Right hindlimb (tissue), 1 donor: ENCODE measurements around the gene ADM5.
A peak's percentile ranks its signal among the peaks of the same experiment; 100 is the strongest.

ENCODE experiments used
- DNase-seq: peaks from one replicate; pipeline ENCODE4 v3.0.0-alpha.2; 2018

The ADM5 gene

DNA sequence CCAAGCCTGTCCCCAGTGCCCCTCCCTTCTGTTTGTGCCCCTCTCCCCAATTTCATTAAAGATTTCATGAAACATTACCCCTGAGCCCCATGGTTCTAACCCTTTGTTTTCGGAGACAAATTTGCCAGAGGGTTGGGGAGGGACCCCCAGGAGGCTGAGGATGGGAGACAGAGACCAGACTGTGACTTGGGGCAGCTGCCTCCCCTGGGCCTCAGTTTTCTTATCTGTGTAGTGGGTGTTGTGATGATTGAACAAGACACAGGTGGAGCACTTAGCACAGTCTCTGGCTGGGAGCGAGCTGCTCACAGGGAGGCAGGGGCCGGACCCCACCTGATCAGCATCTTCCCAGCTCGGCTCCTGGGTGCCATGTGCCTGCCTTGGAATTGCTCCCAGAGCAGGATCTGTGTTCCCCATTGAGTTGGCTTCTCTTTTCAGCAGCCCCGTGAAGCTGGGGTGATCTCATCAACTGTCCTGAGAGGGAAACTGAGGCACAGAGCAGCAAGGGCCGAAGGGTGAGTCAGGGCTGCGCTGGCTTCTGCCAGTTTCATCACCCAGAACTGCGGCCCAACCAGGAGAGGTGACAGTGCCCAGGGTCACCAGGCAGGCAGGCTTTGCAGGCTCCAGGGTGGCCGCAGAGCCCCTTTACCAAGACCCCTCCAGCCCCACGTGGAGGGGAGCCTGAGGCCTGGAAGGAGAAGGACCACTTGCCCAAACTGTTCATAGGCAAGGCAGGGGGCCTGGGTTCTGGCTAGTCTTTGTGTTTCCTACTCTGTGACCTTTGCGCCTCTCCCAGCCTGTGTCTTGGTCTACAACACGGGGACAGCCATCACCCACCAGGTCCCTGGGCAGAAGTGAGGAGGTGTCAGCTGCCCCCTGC lies 30.6 kb upstream of the ADM5 start:
- DNase-seq = no peak

DNA sequence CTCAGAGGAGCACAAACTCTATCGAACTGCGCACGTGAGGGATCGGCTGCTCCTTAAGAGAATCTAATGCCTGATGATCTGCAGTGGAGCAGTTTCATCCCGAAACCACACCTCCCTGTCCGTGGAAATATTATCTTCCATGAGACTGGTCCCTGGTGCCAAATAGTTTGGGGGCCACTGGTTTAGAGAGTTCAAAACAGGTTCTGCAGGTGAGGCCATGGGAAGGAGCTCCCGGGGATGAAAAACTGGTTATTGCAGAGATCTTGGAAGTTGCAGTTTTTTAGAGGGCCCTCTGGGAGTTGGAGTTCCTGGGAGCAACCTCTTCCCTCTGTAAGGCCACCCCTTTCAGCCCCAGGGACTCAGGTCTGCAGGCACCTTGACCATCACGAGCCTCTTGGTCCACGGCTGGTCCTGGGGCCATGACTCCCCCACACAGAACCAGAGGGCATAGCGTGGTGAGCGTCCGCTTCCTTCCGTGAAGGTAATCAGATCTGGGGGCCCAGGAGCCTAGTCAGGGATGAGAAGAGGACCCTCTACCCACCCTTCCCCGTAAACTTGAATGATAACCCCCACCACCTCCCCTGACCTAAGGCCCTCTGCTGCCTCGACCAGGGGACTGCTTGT lies 28.9 kb upstream of the ADM5 start:
- DNase-seq = no peak

DNA sequence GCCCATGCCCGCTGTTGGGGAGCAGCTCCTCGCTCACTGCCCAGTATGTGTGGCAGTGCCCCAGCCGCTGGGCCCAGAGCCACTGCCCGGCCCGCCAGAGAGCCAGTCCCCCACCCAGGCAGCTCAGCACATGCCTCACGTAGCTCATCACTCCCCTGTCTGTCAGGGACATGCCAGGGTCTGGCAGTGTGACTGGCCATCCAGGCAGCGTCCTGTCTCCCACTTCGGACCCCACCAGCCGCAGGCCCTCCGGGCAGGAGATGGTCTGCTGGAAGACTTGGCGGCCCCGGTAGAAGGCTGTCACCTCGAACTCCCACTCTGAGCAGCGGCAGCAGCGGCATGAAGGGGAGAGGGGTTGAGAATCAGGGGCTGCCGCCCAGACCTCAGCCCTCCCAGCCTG lies 27.4 kb upstream of the ADM5 start:
- no peak for DNase-seq

DNA sequence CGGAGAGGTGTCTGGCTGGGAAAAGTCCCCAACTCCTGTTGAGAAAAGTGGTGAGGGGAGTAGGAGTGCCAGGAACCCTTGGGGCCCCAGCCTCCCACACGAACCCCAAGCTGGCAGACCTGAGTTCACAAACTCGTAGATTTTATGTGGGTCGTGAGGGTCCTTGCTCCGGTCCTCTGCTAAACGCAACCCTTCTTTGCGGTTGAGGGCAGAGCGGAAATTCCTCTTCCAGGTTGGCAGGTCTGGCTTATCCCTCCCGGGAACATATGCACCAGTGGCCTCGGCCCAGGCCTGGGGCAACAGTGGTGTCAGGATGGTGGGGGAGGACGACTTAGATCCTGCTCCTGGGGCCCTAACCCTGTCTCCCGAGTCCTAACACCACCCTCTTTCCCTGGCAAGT lies 26.2 kb upstream of the ADM5 start:
- no peak for DNase-seq

DNA sequence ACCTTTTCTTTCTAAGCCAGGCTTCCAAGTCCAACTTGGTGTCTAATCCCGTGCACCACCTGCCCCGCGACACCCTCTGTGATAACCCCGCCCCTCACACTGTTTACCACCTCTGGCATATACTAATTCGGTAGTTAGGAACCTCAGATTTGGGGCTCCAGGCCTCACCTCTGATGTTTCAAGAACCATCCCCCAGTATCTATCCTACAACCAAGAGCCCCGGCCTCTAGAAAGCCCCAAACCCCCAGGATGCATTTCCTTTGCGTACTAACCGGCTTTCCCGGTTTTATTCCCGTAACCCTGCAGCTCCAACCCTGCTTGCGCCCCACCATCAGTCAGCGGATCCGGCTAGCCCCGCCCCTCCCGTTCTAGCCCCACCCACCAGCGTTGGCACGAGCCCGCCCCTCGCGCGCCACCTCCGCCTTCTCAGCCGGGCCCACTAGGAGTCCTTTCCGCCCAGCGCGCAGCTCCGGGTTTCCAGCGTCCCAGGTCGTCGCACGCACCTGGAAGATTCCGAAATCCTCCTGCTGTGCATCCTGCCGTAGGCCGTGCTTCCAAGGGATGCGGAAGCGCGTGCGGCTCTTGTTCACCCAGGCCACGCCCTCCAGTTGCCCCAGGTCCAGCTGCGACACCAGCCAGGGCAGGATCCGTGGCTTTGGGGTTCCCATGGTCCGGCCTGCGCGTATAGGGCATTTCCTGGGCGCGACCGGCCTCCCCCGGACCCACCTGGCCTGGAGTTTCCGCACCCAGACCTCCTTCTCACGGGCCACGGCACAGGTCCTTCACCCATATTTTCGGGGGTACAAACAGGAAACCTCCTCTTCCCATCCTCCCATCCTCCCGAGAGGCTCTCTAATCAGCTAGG lies 25.0 kb upstream of the ADM5 start:
- peak; percentile 90 for DNase-seq

DNA sequence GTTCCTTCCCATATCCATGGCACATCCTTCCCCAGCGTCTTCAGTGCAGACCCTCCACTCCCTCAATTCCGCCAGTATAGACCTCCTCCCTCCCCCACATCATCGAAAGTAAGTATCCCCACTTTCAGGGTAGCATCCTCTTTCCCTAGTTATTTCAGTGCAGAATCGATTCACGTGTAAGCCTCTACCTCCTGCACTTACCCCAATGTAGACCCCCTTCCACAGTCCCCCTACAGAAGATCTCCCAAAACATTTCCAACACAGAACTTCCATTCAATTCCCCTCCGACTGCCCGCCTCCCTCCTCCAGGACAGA lies 24.4 kb upstream of the ADM5 start:
- no peak for DNase-seq

DNA sequence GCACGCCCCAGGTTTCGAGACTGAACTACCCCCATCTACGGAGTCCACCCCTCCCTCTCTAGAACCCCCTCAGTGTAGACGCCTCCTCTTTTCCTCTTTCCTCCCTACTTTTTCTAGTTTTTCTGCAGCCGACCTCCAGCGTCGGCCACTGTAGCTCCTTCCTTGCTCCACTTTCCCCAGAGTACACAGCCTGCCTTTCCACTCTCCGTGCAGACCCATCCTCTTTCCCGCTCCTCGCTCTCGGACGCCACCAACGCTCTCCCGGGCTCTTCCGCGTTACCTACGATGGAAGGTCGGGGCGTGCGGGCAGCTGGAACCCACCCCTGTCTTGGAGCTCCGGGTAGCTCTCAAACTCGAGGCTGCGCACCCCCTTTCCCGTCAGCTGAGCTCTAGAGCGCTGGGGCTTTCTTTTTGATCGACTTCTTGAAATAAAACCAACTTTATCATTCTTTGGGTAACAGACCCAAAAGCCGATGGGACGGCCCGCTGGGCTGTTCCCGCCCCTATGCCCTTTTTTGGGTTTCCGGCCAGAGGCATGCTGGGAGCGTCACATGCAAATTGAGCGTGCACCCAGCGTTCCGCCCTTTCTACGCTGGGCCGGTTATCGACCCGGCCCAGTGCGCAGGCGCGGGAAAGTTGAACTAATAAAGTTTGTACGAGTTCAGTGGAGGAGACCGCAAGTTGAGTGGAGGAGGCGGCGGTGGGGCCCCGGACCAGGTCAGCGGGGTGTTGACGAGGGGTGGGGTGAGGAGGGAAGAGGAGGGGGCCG lies 23.9 kb upstream of the ADM5 start, which contains the start of the genes BCL2L12 and IRF3:
Gene BCL2L12, plus strand, starts transcription at position 583 of the 769 bp plus-strand sequence. CDS start 760 bp downstream, outside the sequence.
Gene IRF3, minus strand, starts transcription at position 507 of the 769 bp plus-strand sequence. CDS start 1,019 bp downstream, outside the sequence.
- peak; percentile 98 for DNase-seq

GRCh38 chr19:49666120-49666444 lies 23.3 kb upstream of the ADM5 start:
- DNase-seq = no peak

DNA sequence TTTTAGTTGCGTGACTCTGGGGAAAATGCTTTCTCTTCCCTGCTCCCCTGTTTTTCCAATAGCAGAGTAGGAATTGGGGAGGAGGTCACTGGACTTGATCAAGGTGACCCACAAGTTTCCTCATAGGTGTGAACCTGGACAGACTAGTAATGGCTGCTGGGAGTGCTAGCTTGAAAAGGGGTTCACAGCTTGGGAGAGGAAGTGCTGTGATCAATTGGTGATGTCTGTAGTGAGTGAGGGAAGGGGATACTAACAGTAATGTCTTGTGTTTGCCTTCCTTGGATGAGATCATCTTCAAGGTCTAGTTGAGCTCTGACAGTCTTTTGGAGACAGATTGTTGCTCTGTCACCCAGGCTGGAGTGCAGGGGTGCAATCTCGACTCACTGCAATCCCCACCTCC lies 21.9 kb upstream of the ADM5 start:
- no peak for DNase-seq

- DNase-seq = no peak
Measured at GRCh38 chr19:49669516-49669915, 19.9 kb upstream of the ADM5 start.

- peak; percentile 68 for DNase-seq
Measured at GRCh38 chr19:49672131-49672919, 17.1 kb upstream of the ADM5 start.

DNA sequence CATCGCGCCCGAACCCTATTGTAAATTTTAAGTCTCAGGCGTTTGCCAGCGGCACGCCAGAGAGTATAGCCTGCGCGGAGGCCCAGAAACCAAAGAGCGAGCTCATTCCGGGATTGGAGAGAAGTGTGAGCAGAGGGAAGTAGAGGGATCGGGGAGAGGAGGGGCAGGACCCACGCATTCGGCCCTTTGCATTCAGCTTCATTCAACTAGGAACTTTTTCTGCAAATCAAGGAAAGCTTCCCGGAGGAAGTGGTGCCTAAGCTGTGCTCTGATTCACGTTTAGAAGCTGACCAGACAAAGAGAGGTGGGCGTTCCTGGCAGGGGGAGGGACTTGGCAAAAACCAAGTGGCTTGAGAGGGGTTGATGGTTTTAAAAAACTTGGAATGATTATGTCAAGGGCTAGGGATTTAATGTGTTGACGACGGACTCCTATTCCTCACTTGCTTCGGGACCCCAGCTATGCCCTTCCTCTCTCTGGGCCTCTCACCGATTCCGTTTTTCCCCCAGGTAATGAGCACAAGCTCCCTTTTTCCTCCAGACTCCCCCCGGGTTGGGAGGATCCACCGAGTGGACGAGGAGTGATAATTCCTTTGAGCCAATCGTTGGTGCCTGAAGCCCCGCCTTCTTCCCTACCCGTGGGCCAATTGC lies 13.1 kb upstream of the ADM5 start:
- DNase-seq = no peak

DNA sequence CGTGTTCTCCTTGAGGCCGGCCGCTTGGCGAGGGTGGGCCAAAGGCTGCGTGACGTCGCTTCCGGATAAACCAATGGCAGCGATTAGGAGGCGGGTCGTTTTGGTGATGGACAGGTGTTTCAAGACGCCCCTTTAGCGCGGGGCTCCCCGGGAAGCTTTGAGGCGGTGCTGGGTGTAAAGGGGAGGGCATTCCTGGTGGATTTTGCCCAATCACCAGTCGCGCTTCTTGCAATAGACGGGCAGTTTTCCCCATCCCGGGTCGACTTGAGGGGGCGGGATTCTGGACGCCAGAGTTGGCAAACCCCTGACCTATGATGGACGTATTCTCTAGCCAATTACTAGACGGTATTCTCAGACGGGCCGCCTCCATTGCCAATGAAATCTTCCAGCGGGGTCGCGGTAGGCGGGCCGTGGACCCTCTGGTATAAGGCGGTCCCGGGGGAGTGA lies 12.6 kb upstream of the ADM5 start:
- DNase-seq = peak; percentile 100

DNA sequence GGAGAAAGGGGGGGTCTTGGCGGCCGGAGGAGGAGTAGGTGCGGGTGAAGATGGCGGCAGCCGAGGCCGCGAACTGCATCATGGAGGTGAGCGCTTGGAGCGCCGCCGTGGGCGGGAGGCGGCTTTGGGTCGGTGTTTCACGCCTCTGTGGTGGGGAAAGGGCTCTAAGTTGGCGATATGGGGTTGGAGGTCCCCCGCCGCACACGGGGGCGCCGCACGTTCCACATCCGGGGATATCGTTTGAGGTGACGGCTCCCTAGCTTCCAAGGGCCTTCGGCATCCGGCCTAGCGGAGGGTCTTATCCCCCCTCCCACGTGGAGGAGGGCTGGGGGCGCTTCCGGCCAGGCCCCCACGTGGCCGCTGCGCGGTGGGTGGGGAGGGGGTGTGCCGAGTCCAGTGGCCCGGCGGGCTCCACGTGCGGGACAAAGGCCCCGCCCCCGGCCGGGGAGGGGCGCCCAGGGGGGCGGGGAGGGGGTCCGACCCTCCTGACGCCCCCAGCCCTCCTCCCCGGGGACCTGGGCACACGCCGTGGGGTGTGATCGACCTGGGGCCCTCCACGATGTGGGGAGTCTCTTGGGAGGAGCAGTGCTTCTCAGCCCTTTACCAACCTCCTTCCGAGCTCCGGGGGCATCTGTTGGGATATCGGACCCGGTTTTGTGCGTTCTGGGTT lies 12.0 kb upstream of the ADM5 start, which contains the start of gene PRMT1:
Gene PRMT1, plus strand, starts transcription at position 41 of the 670 bp plus-strand sequence. Its CDS starts 10 bp downstream, at position 51.
- DNase-seq = peak; percentile 82

DNA sequence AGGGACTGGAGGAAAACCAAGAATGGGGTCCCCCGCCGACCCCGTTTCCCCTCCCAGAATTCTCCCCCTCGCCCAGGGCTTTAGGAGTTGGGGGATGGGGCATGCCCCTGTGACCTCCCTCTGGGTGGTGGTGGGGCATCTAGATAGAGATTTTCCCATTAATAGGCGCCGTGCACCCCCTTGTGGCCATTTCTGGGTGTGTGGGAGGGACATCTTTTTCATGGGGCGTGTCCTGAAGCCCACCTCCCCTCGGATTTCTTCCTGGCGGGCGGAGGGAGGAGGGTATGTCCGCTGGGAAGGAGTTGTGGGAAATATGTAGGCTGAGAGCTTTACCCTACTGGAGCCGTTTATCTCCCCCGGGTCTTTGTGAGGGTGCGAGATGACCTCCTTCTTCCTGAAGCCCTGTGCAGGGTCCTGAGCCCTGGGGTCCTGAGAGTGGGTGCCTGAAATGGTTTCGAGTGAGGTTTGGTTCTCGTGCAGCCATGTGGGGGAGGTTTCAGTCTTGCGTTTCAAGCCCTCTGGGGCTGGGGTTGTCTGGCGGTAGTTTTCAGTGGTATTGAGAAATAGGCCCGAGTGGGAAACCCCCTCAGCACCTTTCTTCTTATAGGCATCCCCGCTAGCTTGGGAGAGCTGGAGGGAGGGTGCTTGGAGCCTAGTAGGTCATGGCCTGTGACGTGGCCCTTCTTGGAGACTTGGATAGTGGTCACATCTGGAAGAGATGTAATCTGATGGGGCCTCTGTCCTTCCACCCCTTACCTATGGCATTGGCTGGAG lies 11.3 kb upstream of the ADM5 start:
- DNase-seq = peak; percentile 87

- peak; percentile 47 for DNase-seq
Measured at GRCh38 chr19:49678985-49679770, 10.2 kb upstream of the ADM5 start.

DNA sequence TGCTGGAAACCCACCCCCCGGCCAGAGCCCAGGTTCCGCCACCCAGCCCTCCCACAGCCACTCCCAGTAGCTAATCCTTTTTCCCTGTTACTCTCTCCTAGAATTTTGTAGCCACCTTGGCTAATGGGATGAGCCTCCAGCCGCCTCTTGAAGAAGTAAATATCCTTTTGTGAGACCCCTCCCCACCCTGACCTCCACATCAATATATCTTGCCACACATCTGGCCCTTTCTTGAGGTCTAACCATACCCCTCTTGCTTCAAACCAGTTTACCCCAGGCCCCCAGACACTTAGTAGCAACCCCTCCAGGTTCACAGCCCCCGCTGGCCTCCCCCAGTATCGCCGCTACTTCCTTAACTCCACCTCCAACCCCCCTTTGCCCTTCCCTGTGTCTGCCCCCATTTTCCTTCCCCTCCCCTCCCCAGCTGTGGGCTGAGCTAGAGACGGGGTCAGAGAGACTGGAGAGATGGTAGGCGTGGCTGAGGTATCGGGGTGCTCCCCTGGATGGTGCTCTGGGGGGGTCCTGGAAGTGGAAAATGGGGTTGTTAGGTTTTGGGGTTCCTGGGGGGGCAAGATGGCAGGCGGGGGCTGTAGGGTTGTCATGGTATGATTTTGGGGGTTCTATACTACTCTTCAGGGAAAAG lies 9.5 kb upstream of the ADM5 start:
- DNase-seq = no peak
